Transverse colon (tissue), 4 donors: ENCODE results near the gene POLRMT. TPM values are rescaled to one million over a fixed set of nuclear protein-coding genes. Genes with fewer than 3 reads are reported as not detected.

Experiments
- DNase-seq: peaks from one replicate; pipeline ENCODE4 v3.0.0-alpha.2; 2019
- H3K27ac ChIP-seq, 4 donors: fragments of 200-600 bp; sonication (generic); 2 replicates each; pipeline ENCODE4 v1.5.1; 2016 to 2018; ENCODE audit warnings: inconsistent platforms in 4 of 4
- H3K27me3 ChIP-seq: fragments of 200-600 bp; sonication (generic); 2 replicates; pipeline ENCODE4 v1.5.1; 2017; ENCODE audit warnings: inconsistent platforms
- H3K36me3 ChIP-seq, 4 donors: fragments of 200-600 bp; sonication (generic); 2 replicates each; pipeline ENCODE4 v1.5.1; 2017 to 2019; ENCODE audit warnings: inconsistent platforms in 4 of 4
- H3K4me1 ChIP-seq, 4 donors: fragments of 200-600 bp; sonication (generic); 2 replicates each; pipeline ENCODE4 v1.5.1; 2017 to 2020; ENCODE audit warnings: inconsistent platforms in 4 of 4
- H3K4me3 ChIP-seq, 4 donors: fragments of 200-600 bp; sonication (generic); 1 replicate in 1 of 4; 2 replicates in 3 of 4; pipeline versions ENCODE4 v1.5.1 to v1.6.1; 2017 to 2019; ENCODE audit warnings: inconsistent platforms in 4 of 4
- H3K9me3 ChIP-seq, 2 donors: fragments of 200-600 bp; sonication (generic); 2 replicates each; pipeline ENCODE4 v1.5.1; 2017 to 2019; ENCODE audit warnings: inconsistent platforms in 2 of 2
- EP300 ChIP-seq: sonication (generic); formaldehyde crosslinking; IDR thresholded peaks from one replicate; pipeline ENCODE4 v1.6.1; 2017; ENCODE audit warnings: antibody characterized with exemption, low read depth
- POLR2A ChIP-seq: fragments of 450-650 bp; IDR thresholded peaks from one replicate; pipeline ENCODE4 v1.6.1; 2016; ENCODE audit warnings: antibody characterized with exemption, mild to moderate bottlenecking, moderate library complexity
- POLR2AphosphoS5 ChIP-seq, 3 donors: sonication (generic); formaldehyde crosslinking; IDR thresholded peaks; one replicate each; pipeline ENCODE4 v1.6.1; 2016; ENCODE audit warnings: antibody characterized with exemption in 3 of 3
- WGBS, 2 donors: methylation state at CpG; one replicate each; pipeline ENCODE4 v1.1.5; 2018; ENCODE audit warnings: low coverage in 1 of 2; 5-methylcytosine and 5-hydroxymethylcytosine counted together
- in situ Hi-C, 4 donors: fragments of 200-750 bp; cut with MboI; loops; one replicate each; pipeline versions ENCODE4 v1.15.0 to v1.15.1; 2017; ENCODE audit warnings: low sequenced_read_pairs in 3 of 4, low pct_ligation_motif_present in 1 of 4, low pct_unique_long_range_greater_than_20kb in 1 of 4
- intact Hi-C: fragments of 100-400 bp; cut with DNase I; formaldehyde crosslinking; loops from one replicate; pipeline ENCODE4 v1.15.1; 2023; ENCODE audit warnings: low total_unique reads
- total RNA-seq, 4 donors: library from RNA; depleted of rRNA; stranded (reverse); fragments of >200 nt; gene quantifications; one replicate each; pipeline ENCODE4 v1.1.0, GENCODE V29; 2016
- TF ChIP-seq, protein P1 (sequence below), 5 experiments: fragments of 200-600 bp in 3 of 5; fragments of 450-650 bp in 2 of 5; sonication (generic) in 3 of 5; IDR thresholded peaks; 1 replicate in 2 of 5; 2 replicates in 3 of 5; pipeline ENCODE4 v1.5.1; 2016 to 2017; ENCODE audit warnings: antibody characterized with exemption in 5 of 5, inconsistent platforms in 3 of 5, mild to moderate bottlenecking in 2 of 5, moderate library complexity in 1 of 5

Gene POLRMT
- total RNA-seq, result 100 to 1,000 TPM in 1 of 4 donors, 10 to 100 TPM in 3; 45.9 to 114 (median 63.9) TPM

DNA sequence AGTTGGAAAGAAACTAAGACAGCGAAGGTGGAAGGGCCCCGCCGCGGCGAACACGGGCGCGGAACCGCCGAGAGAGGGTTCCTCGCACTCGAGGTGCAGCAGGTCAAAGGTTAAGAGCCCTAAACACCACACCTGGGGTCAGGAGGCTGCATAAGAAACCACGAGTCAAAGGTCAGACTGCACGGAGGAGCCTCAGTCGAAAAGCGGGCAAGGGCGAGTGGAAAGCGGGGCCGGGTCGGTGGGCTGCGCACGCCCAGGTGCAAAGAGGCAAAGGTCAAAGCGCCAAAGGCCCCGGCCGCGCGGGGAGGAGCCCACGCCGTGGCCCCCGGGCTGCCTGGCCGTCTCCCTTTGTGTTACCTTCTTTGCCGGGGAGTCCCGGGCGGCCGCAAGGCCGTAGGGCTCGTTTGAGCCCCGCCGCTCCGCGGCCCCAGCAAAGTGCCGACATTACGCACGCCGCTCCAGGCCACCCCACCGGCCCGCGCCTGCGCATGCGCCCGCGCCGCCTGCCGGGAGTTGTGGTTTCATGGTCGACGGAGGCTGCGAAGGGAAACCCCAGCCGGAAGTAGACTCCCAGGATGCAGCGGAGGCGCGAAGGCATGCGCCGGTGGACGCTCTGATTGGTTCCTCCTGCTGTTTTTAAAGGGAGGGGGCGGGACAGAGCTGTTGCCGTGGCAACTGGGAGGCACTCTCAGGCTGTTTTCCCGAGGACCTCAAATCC, at the start of gene POLRMT:
Gene POLRMT (minus strand): TSS at position 470 of the 718 bp plus-strand sequence. CDS start 25 bp downstream, at position 445.
- no peaks in the 10 kb centered on the region for H3K27me3 ChIP-seq
- WGBS, 2 donors, result 0% methylated on average over 10 to 43 of the region's 67 CpGs
- intact Hi-C loops, result no loop called here
- H3K4me1 ChIP-seq, result peaks cover 17 to 25% (median 21%) of the 10 kb centered on the region in 4 donors
- H3K4me3 ChIP-seq, result peak within 1 kb of the TSS; percentile 93 to 100 (median 96)
- in situ Hi-C loops, result no loop called here
- DNase-seq, result peak; percentile 98
- H3K27ac ChIP-seq, result peak within 1 kb of the TSS; percentile 88 to 95 (median 90)
- no peaks in the 10 kb centered on the region for H3K9me3 ChIP-seq
- H3K36me3 ChIP-seq, result peaks cover 0 to 13% (median 6%) of the 10 kb centered on the region in 4 donors
- no peak for TF ChIP-seq POLR2A
- no peak for TF ChIP-seq EP300
- TF ChIP-seq POLR2AphosphoS5 (IDR thresholded peaks at IDR 0.05), result peak in 2 of 3 donors; percentile 51 to 72
- TF ChIP-seq, protein P1, sequence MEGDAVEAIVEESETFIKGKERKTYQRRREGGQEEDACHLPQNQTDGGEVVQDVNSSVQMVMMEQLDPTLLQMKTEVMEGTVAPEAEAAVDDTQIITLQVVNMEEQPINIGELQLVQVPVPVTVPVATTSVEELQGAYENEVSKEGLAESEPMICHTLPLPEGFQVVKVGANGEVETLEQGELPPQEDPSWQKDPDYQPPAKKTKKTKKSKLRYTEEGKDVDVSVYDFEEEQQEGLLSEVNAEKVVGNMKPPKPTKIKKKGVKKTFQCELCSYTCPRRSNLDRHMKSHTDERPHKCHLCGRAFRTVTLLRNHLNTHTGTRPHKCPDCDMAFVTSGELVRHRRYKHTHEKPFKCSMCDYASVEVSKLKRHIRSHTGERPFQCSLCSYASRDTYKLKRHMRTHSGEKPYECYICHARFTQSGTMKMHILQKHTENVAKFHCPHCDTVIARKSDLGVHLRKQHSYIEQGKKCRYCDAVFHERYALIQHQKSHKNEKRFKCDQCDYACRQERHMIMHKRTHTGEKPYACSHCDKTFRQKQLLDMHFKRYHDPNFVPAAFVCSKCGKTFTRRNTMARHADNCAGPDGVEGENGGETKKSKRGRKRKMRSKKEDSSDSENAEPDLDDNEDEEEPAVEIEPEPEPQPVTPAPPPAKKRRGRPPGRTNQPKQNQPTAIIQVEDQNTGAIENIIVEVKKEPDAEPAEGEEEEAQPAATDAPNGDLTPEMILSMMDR (IDR thresholded peaks at IDR 0.05), result peak in 1 of 5 experiments; percentile 13

DNA sequence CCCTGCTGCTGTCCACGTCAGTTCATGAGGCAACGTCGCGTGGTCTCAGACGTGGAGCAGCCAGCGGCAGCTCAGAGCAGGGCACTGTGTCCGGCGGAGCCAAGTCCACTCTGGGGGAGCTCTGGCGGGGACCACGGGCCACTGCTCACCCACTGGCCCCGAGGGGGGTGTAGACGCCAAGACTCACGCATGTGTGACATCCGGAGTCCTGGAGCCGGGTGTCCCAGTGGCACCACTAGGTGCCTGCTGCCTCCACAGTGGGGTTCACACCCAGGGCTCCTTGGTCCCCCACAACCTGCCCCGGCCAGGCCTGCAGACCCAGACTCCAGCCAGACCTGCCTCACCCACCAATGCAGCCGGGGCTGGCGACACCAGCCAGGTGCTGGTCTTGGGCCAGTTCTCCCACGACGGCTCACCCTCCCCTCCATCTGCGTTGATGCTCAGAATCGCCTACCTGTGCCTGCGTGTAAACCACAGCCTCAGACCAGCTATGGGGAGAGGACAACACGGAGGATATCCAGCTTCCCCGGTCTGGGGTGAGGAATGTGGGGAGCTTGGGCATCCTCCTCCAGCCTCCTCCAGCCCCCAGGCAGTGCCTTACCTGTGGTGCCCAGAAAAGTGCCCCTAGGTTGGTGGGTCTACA, 49.5 kb upstream of the POLRMT start:
- no peaks in the 10 kb centered on the region for H3K9me3 ChIP-seq
- peaks cover 3 to 14% (median 10%) of the 10 kb centered on the region in 4 donors for H3K4me1 ChIP-seq
- no peak for DNase-seq
- H3K4me3 ChIP-seq, result no peak overlapping the region
- intact Hi-C loops, result no loop called here
- TF ChIP-seq POLR2A (no peak), POLR2AphosphoS5 (IDR thresholded peaks at IDR 0.05) (no peak)
- TF ChIP-seq, protein P1 (IDR thresholded peaks at IDR 0.05), result no peak
- in situ Hi-C loops, result no loop called here
- no peaks in the 10 kb centered on the region for H3K36me3 ChIP-seq
- WGBS, 2 donors, result 68% methylated on average over 22 of the region's 25 CpGs; no CpG with 5 or more reads in 1 of the 2 donors
- no peak overlapping the region for H3K27ac ChIP-seq
- H3K27me3 ChIP-seq, result peaks cover under 1% of the 10 kb centered on the region

DNA sequence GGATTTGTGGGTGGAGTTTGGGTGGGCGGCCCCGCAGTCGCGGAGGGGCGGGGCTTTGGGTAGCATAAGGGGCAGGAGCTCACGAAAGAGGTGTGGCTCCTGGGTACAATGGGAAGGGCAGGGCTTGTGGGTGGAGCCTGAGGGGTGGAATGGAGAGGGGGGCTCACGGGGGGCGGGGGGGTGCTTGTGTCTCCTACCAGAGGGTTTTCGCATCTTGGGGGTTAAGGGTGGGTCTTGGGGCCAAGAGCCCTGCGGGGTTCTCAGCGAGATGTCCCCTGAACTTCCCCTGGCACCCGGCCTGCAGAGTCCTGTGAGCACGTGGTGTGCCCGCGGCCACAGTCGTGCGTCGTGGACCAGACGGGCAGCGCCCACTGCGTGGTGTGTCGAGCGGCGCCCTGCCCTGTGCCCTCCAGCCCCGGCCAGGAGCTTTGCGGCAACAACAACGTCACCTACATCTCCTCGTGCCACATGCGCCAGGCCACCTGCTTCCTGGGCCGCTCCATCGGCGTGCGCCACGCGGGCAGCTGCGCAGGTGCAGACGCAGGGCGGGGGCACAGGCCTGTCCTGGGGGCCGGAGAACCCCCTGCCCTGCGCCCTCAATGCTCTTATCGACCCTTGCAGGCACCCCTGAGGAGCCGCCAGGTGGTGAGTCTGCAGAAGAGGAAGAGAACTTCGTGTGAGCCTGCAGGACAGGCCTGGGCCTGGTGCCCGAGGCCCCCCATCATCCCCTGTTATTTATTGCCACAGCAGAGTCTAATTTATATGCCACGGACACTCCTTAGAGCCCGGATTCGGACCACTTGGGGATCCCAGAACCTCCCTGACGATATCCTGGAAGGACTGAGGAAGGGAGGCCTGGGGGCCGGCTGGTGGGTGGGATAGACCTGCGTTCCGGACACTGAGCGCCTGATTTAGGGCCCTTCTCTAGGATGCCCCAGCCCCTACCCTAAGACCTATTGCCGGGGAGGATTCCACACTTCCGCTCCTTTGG, 48.0 kb upstream of the POLRMT start:
- intact Hi-C loops, result no loop called here
- TF ChIP-seq POLR2AphosphoS5 (IDR thresholded peaks at IDR 0.05), result no peak
- TF ChIP-seq EP300, result no peak
- TF ChIP-seq, protein P1 (IDR thresholded peaks at IDR 0.05), result no peak
- TF ChIP-seq POLR2A, result no peak
- H3K4me3 ChIP-seq, result peak overlapping the region in 2 of 4 donors; percentile 88 to 94
- H3K27ac ChIP-seq, result peak overlapping the region; percentile 94 to 99 (median 97)
- in situ Hi-C loops, result no loop called here
- H3K27me3 ChIP-seq, result peaks cover 15% of the 10 kb centered on the region
- DNase-seq, result peak; percentile 92
- H3K36me3 ChIP-seq, result no peaks in the 10 kb centered on the region
- no peaks in the 10 kb centered on the region for H3K9me3 ChIP-seq
- WGBS, 2 donors, result 62% methylated on average over 45 of the region's 54 CpGs; no CpG with 5 or more reads in 1 of the 2 donors
- peaks cover 3 to 27% (median 18%) of the 10 kb centered on the region in 4 donors for H3K4me1 ChIP-seq
